Measurements from ENCODE around the gene EZH2.

DNA sequence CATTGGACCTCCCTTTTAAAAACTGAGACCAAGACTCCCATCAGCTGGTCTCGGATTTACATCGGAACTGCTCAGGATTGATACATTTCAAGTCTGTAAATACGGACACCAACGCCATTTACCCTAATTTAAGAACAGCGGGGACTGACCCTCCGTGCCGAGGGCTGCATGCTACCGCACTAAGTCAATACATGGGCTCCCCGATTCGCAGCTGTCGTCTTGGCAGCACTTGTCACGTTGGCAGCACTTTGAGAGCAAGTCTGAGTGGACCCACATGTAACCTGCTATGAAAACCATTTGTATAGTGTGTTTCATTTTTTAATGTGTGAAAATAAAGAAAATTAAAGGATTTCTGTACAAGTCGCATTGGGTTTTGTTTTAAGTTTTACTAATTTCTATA is 83.4 kb downstream of the EZH2 start:
- TF ChIP-seq EZH2 (IDR thresholded peaks at IDR 0.05; ENCODE audit: low read length, unreplicated experiment): no peak
- TF ChIP-seq, protein P1, sequence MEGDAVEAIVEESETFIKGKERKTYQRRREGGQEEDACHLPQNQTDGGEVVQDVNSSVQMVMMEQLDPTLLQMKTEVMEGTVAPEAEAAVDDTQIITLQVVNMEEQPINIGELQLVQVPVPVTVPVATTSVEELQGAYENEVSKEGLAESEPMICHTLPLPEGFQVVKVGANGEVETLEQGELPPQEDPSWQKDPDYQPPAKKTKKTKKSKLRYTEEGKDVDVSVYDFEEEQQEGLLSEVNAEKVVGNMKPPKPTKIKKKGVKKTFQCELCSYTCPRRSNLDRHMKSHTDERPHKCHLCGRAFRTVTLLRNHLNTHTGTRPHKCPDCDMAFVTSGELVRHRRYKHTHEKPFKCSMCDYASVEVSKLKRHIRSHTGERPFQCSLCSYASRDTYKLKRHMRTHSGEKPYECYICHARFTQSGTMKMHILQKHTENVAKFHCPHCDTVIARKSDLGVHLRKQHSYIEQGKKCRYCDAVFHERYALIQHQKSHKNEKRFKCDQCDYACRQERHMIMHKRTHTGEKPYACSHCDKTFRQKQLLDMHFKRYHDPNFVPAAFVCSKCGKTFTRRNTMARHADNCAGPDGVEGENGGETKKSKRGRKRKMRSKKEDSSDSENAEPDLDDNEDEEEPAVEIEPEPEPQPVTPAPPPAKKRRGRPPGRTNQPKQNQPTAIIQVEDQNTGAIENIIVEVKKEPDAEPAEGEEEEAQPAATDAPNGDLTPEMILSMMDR (conservative IDR thresholded peaks at IDR 0.05; ENCODE audit: low read depth, low read length): no peak
- no peak for TF ChIP-seq EZH2phosphoT487 (IDR thresholded peaks at IDR 0.05; ENCODE audit: borderline replicate concordance, low read length)

Data from PC-3 (cell line).